Thoracic aorta (tissue), 2 donors: ENCODE data around the gene PRR4. TPM values are rescaled to one million over a fixed set of nuclear protein-coding genes. Genes with fewer than 3 reads are reported as not detected.

Source experiments
- ATAC-seq: fragments of 150-250 bp; one replicate; pipeline ENCODE4 v1.8.0; 2017; ENCODE audit warnings: low read depth; ENCODE audit not compliant: insufficient number of reproducible peaks, low FRiP score
- DNase-seq: peaks from one replicate; pipeline ENCODE4 v3.0.0-alpha.2; 2020; ENCODE audit warnings: low spot score
- H3K27ac ChIP-seq, 2 donors: fragments of 200-600 bp; sonication (generic); 1 replicate in 1 of 2; 2 replicates in 1 of 2; pipeline ENCODE4 v1.5.1; 2016; ENCODE audit warnings: mild to moderate bottlenecking in 2 of 2, moderate library complexity in 2 of 2
- H3K27me3 ChIP-seq: fragments of 200-600 bp; sonication (generic); replicated peaks from 2 replicates; pipeline ENCODE4 v1.6.0; 2016; ENCODE audit warnings: mild to moderate bottlenecking; ENCODE audit not compliant: insufficient read depth
- H3K36me3 ChIP-seq: fragments of 200-600 bp; sonication (generic); one replicate; pipeline ENCODE4 v1.5.1; 2016
- H3K4me1 ChIP-seq, 2 donors: fragments of 200-600 bp; sonication (generic); 1 replicate in 1 of 2; 2 replicates in 1 of 2; pipeline versions ENCODE4 v1.5.1 to v1.6.0; 2016; ENCODE audit warnings: low read depth in 2 of 2, mild to moderate bottlenecking in 1 of 2; ENCODE audit not compliant: control insufficient read depth in 1 of 2
- H3K4me3 ChIP-seq: fragments of 200-600 bp; sonication (generic); 2 replicates; pipeline ENCODE4 v1.5.1; 2016; ENCODE audit warnings: mild to moderate bottlenecking
- H3K9me3 ChIP-seq: fragments of 200-600 bp; sonication (generic); 2 replicates; pipeline ENCODE4 v1.5.1; 2016
- total RNA-seq, 2 donors: library from RNA; depleted of rRNA; stranded (reverse); fragments of >200 nt; gene quantifications; one replicate each; pipeline versions ENCODE4 v1.1.0 to v1.2.3, GENCODE V29; 2016
- TF ChIP-seq, protein P1 (sequence below): fragments of 200-600 bp; sonication (generic); IDR thresholded peaks from one replicate; pipeline ENCODE4 v1.5.1; 2019; ENCODE audit warnings: antibody characterized with exemption

PRR4 gene
- total RNA-seq, 2 donors from 2014 or later, result 5.7 to 22.7 TPM

DNA sequence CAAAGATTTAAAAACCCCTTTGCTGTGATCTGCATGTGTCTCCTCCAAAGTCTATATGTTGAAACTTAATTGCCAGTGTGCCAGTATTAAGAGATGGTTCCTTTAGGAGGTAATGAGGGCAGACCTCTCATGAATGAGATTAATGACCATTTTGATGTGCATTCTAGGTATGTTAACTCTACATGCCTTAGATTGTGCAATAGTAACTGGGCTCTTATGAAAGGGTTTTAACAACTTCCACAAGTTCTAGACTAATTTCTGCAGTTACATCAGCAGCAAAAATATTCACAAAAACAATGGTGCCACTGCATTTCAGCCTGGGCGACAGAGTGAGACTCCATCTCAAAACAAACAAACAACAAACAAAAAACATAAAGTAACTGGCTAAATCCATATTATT is 19.3 kb downstream of the PRR4 start:
- Histone ChIP-seq H3K27me3 (no peaks in the 10 kb centered on the region), H3K4me3 (no peak overlapping the region), H3K9me3 (no peaks in the 10 kb centered on the region), H3K4me1 (no peaks in the 10 kb centered on the region), H3K36me3 (no peaks in the 10 kb centered on the region), H3K27ac (no peak overlapping the region)
- no peak for DNase-seq
- ATAC-seq, result no peak
- TF ChIP-seq, protein P1, sequence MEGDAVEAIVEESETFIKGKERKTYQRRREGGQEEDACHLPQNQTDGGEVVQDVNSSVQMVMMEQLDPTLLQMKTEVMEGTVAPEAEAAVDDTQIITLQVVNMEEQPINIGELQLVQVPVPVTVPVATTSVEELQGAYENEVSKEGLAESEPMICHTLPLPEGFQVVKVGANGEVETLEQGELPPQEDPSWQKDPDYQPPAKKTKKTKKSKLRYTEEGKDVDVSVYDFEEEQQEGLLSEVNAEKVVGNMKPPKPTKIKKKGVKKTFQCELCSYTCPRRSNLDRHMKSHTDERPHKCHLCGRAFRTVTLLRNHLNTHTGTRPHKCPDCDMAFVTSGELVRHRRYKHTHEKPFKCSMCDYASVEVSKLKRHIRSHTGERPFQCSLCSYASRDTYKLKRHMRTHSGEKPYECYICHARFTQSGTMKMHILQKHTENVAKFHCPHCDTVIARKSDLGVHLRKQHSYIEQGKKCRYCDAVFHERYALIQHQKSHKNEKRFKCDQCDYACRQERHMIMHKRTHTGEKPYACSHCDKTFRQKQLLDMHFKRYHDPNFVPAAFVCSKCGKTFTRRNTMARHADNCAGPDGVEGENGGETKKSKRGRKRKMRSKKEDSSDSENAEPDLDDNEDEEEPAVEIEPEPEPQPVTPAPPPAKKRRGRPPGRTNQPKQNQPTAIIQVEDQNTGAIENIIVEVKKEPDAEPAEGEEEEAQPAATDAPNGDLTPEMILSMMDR, result no peak

DNA sequence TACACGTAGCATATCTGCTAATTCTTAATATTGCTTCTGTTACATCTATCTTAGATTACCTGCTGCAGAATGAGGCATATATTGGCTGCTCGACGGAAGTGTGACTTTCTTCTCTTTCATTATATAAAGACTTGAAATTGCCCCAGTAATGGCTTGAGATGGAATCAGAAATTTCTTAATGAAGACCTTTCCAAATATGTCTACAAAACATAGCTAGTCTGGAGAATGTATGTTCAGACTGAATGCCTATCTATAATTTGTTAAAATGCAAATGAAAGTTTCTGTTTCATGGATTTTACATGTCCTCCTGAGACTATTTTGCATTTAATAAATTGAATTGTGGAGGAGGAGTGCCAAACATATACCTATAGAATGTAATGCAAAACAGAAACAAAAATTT is 23.0 kb downstream of the PRR4 start, which contains the start of gene TAS2R10:
Gene TAS2R10, minus strand, starts transcription at position 101 of the 400 bp plus-strand sequence. Its CDS starts 89 bp downstream, at position 12.
- H3K4me1 ChIP-seq, result no peaks in the 10 kb centered on the region
- no peak within 1 kb of the TSS for H3K27ac ChIP-seq
- TF ChIP-seq, protein P1, result no peak
- no peaks in the 10 kb centered on the region for H3K27me3 ChIP-seq
- ATAC-seq (no peak), DNase-seq (no peak)
- no peak within 1 kb of the TSS for H3K4me3 ChIP-seq
- no peaks in the 10 kb centered on the region for H3K36me3 ChIP-seq
- H3K9me3 ChIP-seq, result no peaks in the 10 kb centered on the region

DNA sequence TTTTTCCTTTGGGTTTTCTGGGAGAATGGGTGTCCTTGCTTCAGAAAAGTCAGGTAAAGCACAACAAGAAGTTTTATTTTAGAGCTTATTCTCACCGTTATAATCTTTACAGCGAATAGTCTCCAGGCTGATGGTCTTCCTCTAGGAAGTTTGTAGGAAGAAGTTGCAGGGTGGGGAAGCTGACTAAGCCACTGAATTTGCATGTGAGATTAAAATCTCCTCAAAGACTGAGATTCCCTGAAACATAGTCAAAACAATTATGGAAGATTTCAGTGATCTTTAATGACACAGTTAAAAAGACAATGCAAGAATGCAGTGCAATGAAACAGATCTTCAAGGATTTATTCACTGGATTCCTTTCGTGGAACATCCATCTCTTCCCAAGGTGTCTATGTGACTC is 24.3 kb downstream of the PRR4 start:
- no peak for ATAC-seq
- H3K9me3 ChIP-seq, result no peaks in the 10 kb centered on the region
- no peaks in the 10 kb centered on the region for H3K27me3 ChIP-seq
- TF ChIP-seq, protein P1, result no peak
- no peak for DNase-seq
- no peak overlapping the region for H3K4me3 ChIP-seq
- no peaks in the 10 kb centered on the region for H3K4me1 ChIP-seq
- H3K36me3 ChIP-seq, result no peaks in the 10 kb centered on the region
- H3K27ac ChIP-seq, result no peak overlapping the region

DNA sequence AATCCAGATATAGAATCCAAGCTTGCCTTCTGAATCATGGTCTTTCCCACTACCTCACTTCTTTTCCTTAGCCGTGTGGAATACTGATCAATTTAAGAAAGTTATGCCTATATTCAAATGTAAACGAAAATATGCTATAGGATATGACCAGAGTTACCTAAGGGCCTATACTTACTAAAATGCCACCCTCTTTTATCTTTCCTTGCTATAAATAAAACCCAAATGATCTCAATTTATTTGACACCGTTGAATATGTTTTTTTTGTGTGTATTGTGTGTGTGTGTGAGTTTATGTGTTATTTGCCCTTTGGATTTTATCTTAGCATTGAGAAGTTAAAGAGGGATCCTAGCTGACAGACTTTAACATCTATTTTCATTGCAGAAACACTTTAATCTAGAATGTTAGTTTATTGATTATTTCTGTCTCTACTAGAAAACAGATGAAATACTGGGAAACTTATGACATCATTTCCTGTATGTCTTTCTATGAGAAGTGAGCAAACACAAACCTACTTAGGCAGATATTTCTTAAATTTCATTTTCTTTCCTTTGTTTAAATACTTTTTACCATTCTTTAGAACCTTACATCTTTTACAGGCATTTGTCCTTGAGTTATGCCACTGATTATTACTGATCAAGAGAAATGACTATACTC is 37.3 kb downstream of the PRR4 start:
- no peak for ATAC-seq
- TF ChIP-seq, protein P1, result no peak
- no peak for DNase-seq

DNA sequence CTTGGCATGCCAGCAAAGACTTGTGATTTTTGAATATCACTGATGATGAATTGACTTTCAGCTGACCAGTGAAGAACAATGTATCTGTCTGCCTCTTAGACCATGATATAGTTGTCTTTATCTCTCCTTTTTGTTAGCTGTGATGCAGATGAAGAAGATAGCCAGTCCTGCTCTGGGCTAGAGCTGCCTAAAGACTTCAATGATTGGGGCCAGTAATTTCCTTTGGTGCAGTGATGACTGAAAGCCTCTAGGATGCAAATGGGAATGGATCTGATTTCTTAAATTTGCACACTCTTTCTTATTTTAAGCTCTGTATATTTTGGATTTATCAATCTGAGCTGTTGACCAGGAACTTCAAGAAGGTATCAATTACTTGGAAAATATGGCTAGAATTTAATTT is 39.2 kb downstream of the PRR4 start, which contains the start of gene TAS2R9:
Gene TAS2R9, minus strand, starts transcription at position 101 of the 400 bp plus-strand sequence. Its CDS starts 93 bp downstream, at position 8.
- no peak for DNase-seq
- H3K4me1 ChIP-seq, result no peaks in the 10 kb centered on the region
- no peak within 1 kb of the TSS for H3K27ac ChIP-seq
- no peaks in the 10 kb centered on the region for H3K27me3 ChIP-seq
- TF ChIP-seq, protein P1, result no peak
- no peaks in the 10 kb centered on the region for H3K36me3 ChIP-seq
- no peak within 1 kb of the TSS for H3K4me3 ChIP-seq
- no peaks in the 10 kb centered on the region for H3K9me3 ChIP-seq
- no peak for ATAC-seq

More for the DNA sequence above, 37.3 kb downstream of the PRR4 start:
- H3K4me3 ChIP-seq, result no peak overlapping the region
- H3K36me3 ChIP-seq, result no peaks in the 10 kb centered on the region
- no peaks in the 10 kb centered on the region for H3K27me3 ChIP-seq
- H3K27ac ChIP-seq, result no peak overlapping the region
- no peaks in the 10 kb centered on the region for H3K4me1 ChIP-seq
- no peaks in the 10 kb centered on the region for H3K9me3 ChIP-seq
